Common myeloid progenitor, CD34-positive (primary cell): ENCODE results near the gene CYP2S1.

Experiments used
- CTCF ChIA-PET: fragments of 350-600 bp; sonication (Branson Sonifier 250); formaldehyde crosslinking; loops from one replicate; lab custom pipeline; 2021; ENCODE audit warnings: antibody characterized with exemption; lab: Charles Lee
- POLR2A ChIA-PET: fragments of 350-600 bp; sonication (Branson Sonifier 250); formaldehyde crosslinking; loops from one replicate; lab custom pipeline; 2021; ENCODE audit warnings: antibody characterized with exemption; lab: Charles Lee
- DNase-seq, 3 donors: peaks; one replicate each; pipeline versions ENCODE4 v3.0.0 to v3.0.0-alpha.2; 2013
- H3K27ac ChIP-seq, 2 experiments: 1 replicate in 1 of 2; 2 replicates in 1 of 2; pipeline ENCODE4 v1.7.0; 2013; ENCODE audit warnings: inconsistent platforms in 2 of 2, low read length in 2 of 2, mild to moderate bottlenecking in 2 of 2, low read depth in 1 of 2, moderate library complexity in 1 of 2; ENCODE audit not compliant: severe bottlenecking in 2 of 2, insufficient read depth in 1 of 2, poor library complexity in 1 of 2
- H3K27me3 ChIP-seq, 5 experiments: replicated peaks in 2 of 5; 1 replicate in 3 of 5; 2 replicates in 2 of 5; pipeline versions ENCODE4 v1.6.1 to v1.7.0; 2013; ENCODE audit warnings: low read length in 4 of 5, mild to moderate bottlenecking in 2 of 5, moderate library complexity in 2 of 5, inconsistent platforms in 1 of 5; ENCODE audit not compliant: insufficient read depth in 5 of 5, control insufficient read depth in 4 of 5
- H3K36me3 ChIP-seq, 4 experiments: 1 replicate in 2 of 4; 2 replicates in 2 of 4; pipeline versions ENCODE4 v1.6.1 to v1.7.0; 2013; ENCODE audit warnings: low read length in 3 of 4, control low read depth in 1 of 4, mild to moderate bottlenecking in 1 of 4; ENCODE audit not compliant: control insufficient read depth in 4 of 4, insufficient read depth in 4 of 4
- H3K4me1 ChIP-seq, 4 experiments: 1 replicate in 3 of 4; 2 replicates in 1 of 4; pipeline versions ENCODE4 v1.6.1 to v1.7.1; 2013; ENCODE audit warnings: low read length in 3 of 4, mild to moderate bottlenecking in 3 of 4, control low read depth in 1 of 4, inconsistent platforms in 1 of 4, moderate library complexity in 1 of 4; ENCODE audit not compliant: control insufficient read depth in 4 of 4, insufficient read depth in 4 of 4; ENCODE audit errors: control extremely low read depth in 1 of 4
- H3K4me3 ChIP-seq, 7 experiments: 1 replicate in 4 of 7; 2 replicates in 3 of 7; pipeline versions ENCODE4 v1.5.1 to v1.7.0; 2013; ENCODE audit warnings: mild to moderate bottlenecking in 7 of 7, low read length in 6 of 7, moderate library complexity in 6 of 7, inconsistent platforms in 2 of 7, low read depth in 2 of 7, control low read depth in 1 of 7; ENCODE audit not compliant: insufficient read depth in 4 of 7, control insufficient read depth in 1 of 7; ENCODE audit errors: extremely low read depth in 1 of 7
- H3K9me3 ChIP-seq, 5 experiments: 1 replicate in 4 of 5; 2 replicates in 1 of 5; pipeline versions ENCODE4 v1.6.1 to v1.7.1; 2013; ENCODE audit warnings: low read length in 4 of 5, mild to moderate bottlenecking in 2 of 5, inconsistent platforms in 1 of 5, low read depth in 1 of 5, moderate library complexity in 1 of 5; ENCODE audit not compliant: control insufficient read depth in 4 of 5, insufficient read depth in 2 of 5; ENCODE audit errors: control extremely low read depth in 1 of 5
- WGBS: methylation state at CpG from one replicate; pipeline ENCODE4 v1.1.5; 2013; ENCODE audit not compliant: insufficient coverage; 5-methylcytosine and 5-hydroxymethylcytosine counted together

The CYP2S1 gene

DNA sequence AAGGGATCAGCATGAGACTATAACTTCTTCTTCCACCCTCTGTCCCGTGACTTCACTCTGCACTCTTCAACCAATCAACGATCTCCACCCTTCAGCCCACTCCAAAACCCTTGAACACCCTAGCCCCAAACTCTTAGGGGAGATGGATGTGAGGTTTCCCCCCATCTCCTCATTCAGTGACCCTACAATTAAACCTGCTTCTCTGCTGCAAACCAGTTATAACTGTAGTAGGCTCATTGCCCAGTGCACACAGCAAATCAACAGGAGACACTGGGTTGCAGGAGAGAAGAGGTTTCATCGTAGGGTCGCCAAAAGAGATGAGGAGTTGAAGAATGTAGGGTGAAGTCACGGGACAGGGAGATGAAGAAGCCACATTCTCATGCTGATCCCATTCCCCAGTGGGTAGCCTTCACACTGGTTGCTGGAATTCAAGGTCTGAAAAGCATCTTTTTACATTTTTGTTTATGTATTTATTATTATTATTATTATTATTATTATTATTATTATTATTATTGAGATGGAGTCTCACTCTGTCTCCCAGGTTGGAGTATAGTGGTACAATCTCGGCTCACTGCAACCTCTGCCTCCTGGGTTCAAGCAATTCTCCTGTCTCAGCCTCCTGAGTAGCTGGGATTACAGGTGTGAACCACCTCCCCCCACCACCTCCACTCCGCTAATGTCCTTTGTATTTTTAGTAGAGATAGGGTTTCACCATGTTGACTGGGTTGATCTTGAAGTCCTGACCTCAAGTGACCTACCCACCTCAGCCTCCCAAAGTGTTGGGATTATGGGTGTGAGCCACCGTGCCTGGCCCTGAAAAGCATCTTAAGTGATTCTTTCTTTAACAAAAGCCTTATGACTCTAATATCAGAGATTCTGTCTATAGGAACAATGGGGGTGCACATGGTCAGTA, 5.8 kb upstream of the CYP2S1 start:
- no peak overlapping the region for H3K27ac ChIP-seq
- H3K4me3 ChIP-seq = no peak overlapping the region
- no peaks in the 10 kb centered on the region for H3K9me3 ChIP-seq
- no peak for DNase-seq
- peaks cover 0 to 12% (median under 1%) of the 10 kb centered on the region in 5 experiments for H3K27me3 ChIP-seq
- CTCF ChIA-PET = no interaction called here
- WGBS = 89% methylated on average over 4 of the region's 8 CpGs
- peaks cover under 1 to 4% (median under 1%) of the 10 kb centered on the region in 4 experiments for H3K4me1 ChIP-seq
- no peaks in the 10 kb centered on the region for H3K36me3 ChIP-seq
- POLR2A ChIA-PET = interaction anchor here (0.5 to 1.2 kb wide), 2 partner anchors 80 to 360 kb away, joined by 4 to 5 read pairs; no protein-coding TSS in a partner anchor

DNA sequence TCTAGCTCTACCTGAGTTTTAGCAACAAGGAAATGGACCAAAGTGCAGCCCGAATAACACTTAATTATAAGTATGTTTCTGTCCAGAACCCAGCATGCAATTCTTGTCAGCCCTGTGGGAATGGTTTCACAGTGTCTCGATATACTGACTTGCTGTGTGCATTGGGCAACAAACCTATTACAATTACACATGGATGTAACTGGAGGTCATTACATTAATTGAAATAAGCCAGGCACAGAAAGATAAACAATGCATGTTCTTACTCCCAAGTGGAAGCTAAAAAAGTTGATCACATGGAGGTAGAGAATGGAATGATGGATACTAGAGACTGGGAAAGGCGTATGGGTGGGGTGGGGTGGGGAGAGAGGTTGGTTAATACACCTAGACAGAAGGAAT, 5.1 kb upstream of the CYP2S1 start:
- WGBS = 90% methylated on average over 2 of the region's 3 CpGs
- no peak for DNase-seq
- CTCF ChIA-PET = no interaction called here

DNA sequence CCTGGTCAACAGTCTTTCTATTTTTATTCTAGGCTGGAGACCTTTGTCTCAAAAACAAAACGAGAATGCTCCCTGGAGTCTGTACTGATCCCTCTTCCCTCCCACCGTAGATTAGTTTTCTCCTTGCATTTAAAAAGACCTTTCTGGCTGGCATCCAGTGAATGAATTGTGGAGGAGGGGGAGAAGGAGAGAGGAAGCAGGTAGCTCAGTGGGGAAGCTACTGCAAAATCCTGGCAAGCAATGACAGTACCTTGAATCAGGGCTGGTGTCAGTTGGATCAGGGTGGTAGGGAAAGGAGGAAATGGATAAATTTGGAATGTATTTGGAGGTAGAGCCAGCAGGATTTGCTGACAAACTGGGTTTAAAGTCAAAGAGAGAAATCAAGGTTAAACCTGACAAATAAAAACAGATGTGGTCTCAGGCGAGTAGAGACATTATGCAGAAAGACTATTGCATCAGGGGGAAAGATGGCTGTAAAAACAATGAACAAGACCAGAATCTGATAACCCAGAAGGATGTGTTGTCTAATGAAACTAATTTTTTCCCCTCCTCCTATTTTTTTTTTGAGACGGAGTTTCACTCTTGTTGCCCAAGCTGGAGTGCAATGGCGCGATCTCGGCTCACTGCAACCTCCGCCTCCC, 3.5 kb upstream of the CYP2S1 start:
- Histone ChIP-seq H3K36me3 (no peaks in the 10 kb centered on the region), H3K27me3 (peaks cover 0 to 27% (median 6%) of the 10 kb centered on the region in 5 experiments), H3K9me3 (no peaks in the 10 kb centered on the region), H3K4me3 (no peak overlapping the region), H3K27ac (no peak overlapping the region), H3K4me1 (peaks cover 4 to 26% (median 23%) of the 10 kb centered on the region in 4 experiments)
- ChIA-PET CTCF (no interaction called here), POLR2A (no interaction called here)
- 73% methylated on average over 2 of the region's 8 CpGs for WGBS
- DNase-seq = peak in 1 of 3 donors; percentile 11

More for the DNA sequence above, 5.1 kb upstream of the CYP2S1 start:
- H3K9me3 ChIP-seq = no peaks in the 10 kb centered on the region
- POLR2A ChIA-PET = no interaction called here
- H3K4me3 ChIP-seq = no peak overlapping the region
- H3K27ac ChIP-seq = no peak overlapping the region
- H3K27me3 ChIP-seq = peaks cover 0 to 19% (median 6%) of the 10 kb centered on the region in 5 experiments
- no peaks in the 10 kb centered on the region for H3K36me3 ChIP-seq
- peaks cover 4 to 9% (median 7%) of the 10 kb centered on the region in 4 experiments for H3K4me1 ChIP-seq

DNA sequence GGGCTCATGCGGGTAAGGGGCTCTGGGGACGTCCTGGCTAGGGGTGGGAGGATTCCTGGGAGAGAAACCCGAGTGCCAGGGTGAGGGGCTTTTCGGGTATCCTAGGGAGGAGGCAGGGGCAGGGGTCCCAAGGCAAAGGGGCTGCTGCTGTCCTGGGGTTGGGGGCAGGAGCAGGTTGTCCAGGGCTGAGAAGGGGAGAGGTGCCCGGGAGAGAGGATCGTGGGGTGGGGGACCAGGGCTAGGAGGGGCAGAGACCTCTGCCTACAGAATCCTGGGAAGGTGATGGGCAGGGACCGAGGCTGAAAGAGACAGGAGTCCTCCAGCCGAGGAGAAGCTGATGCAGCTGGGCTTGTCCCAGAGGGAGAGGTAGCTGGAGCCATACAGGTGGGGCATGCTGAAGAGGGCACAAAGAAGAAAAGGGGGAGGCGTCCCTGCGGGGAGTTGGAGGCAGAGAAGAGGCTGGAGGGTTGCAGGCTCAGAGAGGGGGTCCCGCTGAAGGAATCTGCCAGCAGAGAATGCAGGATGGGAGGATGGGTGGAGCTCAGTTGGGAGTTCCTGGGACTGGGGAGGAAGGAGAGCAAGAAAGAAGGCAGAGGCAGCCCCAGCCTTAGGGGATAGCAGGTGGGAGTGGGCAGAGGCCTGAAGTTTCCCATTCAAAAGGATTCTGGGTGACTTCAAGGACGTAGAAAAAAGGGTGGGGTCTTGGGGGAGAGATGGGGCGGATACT, 574 bp downstream of the CYP2S1 start:
- ChIA-PET POLR2A (no interaction called here), CTCF (interaction anchor here (0.8 kb wide), 1 partner anchor 362 kb away, joined by 3 read pairs; no protein-coding TSS in a partner anchor)
- Histone ChIP-seq H3K27ac (no peak overlapping the region), H3K36me3 (no peaks in the 10 kb centered on the region), H3K27me3 (peaks cover 0 to 27% (median 6%) of the 10 kb centered on the region in 5 experiments), H3K4me3 (peak overlapping the region in 6 of 7 experiments; percentile 10 to 70 (median 55)), H3K9me3 (no peaks in the 10 kb centered on the region), H3K4me1 (peaks cover 4 to 31% (median 23%) of the 10 kb centered on the region in 4 experiments)
- no peak for DNase-seq
- 39% methylated on average over 13 of the region's 13 CpGs for WGBS

DNA sequence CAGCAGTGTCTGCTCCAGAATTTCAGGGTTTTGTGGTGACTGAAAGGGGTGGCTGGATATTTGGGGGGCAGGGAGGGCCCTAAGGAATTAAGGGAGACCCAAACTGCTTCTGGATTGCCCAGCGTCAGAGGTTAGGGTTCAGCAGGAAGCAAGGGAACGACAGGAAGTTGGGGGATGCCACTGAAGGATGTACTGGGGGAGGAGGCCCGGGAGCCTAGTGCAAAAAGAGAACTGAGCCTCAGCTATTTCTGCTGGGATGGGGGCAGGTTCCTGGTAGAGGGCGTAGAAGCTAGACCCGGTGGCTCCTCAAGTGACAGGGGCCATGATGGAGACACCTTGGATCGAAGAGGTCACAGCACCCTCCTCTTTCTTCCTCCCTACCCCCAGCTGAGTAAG, 1.1 kb downstream of the CYP2S1 start:
- ChIA-PET CTCF (interaction anchor here (0.8 kb wide), 1 partner anchor 362 kb away, joined by 3 read pairs; no protein-coding TSS in a partner anchor), POLR2A (no interaction called here)
- no peaks in the 10 kb centered on the region for H3K36me3 ChIP-seq
- no peak overlapping the region for H3K27ac ChIP-seq
- H3K4me1 ChIP-seq = peaks cover 4 to 31% (median 23%) of the 10 kb centered on the region in 4 experiments
- DNase-seq = peak in 1 of 3 donors; percentile 7
- H3K27me3 ChIP-seq = peaks cover 0 to 27% (median 6%) of the 10 kb centered on the region in 5 experiments
- no peaks in the 10 kb centered on the region for H3K9me3 ChIP-seq
- peak overlapping the region in 2 of 7 experiments; percentile 61 to 70 for H3K4me3 ChIP-seq
- 50% methylated on average over 2 of the region's 6 CpGs for WGBS

DNA sequence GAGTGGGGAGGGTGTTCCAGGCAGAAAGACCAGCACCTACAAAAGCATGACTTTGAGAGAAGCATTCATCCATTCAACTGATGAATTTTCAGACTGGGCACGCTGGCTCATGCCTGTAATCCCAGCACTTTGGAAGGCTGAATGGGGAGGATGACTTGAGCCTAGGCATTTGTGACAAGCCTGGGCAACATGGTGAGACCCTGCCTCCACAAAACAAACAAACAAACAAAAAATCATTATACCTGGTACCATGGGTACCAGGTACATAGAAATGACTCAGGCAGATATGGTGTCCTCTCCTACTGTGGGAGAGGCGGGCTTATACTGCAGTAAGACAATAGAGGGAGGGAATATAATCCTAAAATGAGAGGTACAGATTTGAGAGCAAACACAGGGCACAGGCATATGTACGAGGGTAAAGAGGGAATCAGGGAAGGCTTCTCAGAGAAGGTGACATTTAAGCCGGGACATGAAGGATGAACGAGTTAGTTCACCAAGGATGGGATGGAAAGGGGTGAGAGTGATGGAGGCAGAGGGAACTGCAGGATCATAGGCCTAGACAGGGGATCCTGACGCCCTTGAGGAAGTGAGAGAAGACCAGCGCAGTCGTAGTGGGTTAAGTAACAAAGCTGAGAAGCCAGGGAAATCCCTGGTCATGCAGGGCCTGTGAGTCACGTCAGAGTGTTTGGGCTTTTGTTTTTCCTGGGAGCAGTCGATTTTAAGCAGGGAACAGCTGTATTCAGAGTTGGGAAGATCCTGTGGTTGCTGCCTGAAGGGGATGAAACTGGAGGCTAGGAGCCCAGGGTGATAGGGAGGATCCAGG, 2.9 kb downstream of the CYP2S1 start:
- H3K36me3 ChIP-seq = no peaks in the 10 kb centered on the region
- CTCF ChIA-PET = interaction anchor here (1.0 to 1.6 kb wide), 2 partner anchors 10 to 68 kb away, joined by 3 to 4 read pairs; partner anchors contain the start of gene HNRNPUL1
- no peaks in the 10 kb centered on the region for H3K9me3 ChIP-seq
- WGBS = 98% methylated on average over 9 of the region's 10 CpGs
- no peak overlapping the region for H3K4me3 ChIP-seq
- H3K27ac ChIP-seq = no peak overlapping the region
- no peak for DNase-seq
- POLR2A ChIA-PET = no interaction called here
- H3K27me3 ChIP-seq = peaks cover 0 to 24% (median 6%) of the 10 kb centered on the region in 5 experiments
- peaks cover 4 to 31% (median 23%) of the 10 kb centered on the region in 4 experiments for H3K4me1 ChIP-seq
